Umbilical cord (tissue), 2 donors: ENCODE measurements around the gene ADH6. TPM values are rescaled to one million over a fixed set of nuclear protein-coding genes. Genes with fewer than 3 reads are reported as not detected.
"Not testable (repeated sequence)": the region's sequence is repeated elsewhere in the genome, so short reads cannot be mapped to it uniquely, and the experiment has no call there.

Source experiments
- DNase-seq: peaks from one replicate; pipeline ENCODE4 v3.0.0-alpha.2; 2015; ENCODE audit warnings: low spot score
- total RNA-seq: library from RNA; depleted of rRNA; stranded (reverse); fragments of >200 nt; gene quantifications from one replicate; pipeline ENCODE4 v1.2.3, GENCODE V29; 2014; ENCODE audit warnings: low replicate concordance; ENCODE audit not compliant: insufficient read depth

The ADH6 gene
- total RNA-seq = 16.4 TPM

DNA sequence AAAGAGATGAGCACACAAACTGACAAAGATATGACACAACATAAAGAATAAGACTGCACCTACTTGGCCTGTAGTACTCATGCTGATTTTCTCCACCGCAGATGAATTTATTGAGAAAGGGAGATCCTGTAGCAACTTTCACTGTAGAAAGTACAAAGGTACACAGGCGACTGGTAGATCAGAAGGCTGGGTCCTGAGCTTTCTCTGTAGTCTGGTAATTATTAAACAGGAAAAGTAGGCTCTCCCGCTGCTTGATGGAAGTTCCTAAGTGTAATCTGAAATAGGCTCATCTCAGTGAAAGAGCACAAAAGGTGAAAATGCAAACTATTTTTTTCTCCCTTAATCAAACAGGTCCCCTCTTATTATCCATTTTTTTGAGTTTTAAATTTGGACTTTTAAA lies at the start of gene ADH6:
ADH6 (minus strand) TSS at position 175 of the 400 bp plus-strand sequence; CDS start at position 81, 94 bp downstream.
- DNase-seq = no peak

DNA sequence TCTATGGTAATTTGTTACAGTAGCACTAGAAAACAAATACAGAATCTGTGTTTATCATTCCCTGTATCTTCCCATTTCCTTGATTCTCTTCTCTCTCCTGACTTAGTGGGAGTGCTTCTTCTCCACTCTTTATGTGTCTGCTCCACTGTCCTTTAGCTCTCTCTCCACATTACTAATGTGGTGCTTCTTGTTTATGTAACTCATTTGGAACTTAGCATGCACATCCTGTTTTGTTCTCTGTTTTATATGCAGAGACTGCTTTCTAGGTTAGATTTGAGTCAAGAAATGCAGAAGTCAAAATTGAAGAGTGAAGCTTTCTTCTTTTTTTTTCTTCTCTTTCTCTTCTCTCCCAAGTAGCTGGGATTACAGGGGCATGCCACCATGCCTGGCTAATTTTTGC lies 45.9 kb upstream of the ADH6 start:
- no peak for DNase-seq

DNA sequence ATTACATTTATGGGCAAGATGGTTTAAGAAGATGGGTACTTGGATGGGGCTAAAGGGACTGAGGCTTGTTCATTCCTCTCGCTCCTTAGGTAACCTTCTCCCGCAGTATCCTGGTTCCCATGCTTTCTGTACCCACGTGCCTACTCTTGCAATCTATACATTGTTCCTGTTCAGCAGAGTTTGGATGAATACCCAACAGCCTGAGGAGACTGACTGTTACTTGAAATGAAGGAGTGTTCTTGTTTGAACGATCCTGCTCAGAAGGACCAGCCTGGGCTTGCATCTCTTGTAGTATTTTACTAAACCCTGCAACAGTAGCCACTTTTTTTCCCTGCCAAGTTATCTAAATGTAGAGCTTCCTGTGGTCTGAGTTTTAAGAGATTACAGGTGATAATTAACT lies 33.7 kb upstream of the ADH6 start:
- no peak for DNase-seq

DNA sequence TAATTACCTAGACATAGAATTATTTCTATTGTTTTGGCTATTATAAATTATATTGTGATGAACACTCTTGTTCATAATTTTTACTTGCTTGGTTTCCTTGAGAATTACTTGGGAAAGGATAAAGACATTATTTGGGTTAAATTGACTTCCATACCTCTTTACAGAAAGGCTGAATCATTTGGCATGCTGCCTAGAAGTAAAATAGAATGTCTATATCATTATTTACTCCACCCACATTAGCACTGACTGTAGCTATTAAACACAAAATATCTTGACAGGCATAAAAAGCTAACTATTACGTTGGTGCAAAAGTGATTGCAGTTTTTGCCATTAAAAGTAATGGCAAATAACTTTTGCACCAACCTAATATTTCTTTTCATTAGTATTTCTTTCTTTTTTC lies 29.7 kb upstream of the ADH6 start:
- no peak for DNase-seq

DNA sequence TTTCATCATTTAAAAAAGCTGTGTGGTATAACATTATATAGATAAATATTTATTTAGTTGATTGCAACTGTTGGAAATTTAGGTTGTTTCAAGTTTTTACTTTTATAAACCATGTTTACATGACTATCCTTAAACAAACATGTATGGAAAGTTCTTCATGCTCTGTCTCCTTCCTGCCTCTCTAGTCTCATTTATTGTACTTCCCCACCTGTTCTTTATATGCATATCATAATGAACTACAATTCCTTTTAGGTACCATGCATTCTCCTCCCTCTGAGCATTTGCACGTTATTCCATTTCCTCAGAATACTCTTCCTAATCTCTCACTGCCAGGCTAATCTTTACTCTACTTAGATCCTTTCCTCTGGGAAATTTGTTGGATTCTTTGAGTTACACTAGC lies 16.9 kb upstream of the ADH6 start:
- no peak for DNase-seq

DNA sequence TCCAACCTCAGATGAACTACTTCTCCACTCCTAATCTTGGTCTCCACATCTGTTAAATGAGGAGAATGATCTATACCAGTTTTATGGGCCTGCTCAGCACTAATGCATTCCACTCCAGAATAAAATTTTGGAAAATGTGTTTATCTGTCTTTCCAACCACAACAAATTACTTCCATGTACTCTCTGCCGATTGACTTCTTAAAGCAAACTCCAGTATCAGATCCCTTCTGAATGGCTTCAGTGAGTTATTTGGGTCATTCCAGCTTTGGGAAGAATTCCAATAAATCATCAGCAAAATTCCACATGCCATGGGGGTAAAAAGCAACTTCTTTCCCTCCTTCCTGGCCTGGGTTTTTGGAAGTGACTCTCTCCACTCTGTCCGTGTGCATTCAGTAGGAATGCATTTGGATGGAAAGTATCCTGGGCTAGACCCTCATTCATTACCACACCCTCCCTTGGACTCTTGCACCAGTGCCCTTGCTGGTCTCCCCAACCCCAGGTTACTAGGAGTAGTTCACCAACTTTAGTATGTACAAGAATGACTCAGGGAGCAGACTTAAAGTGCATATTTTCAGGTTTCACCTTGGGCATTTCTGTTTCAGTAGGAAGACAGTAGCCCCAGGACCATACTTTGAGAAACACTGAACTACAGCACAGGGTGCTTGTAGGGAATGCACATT lies 15.4 kb upstream of the ADH6 start:
- DNase-seq = no peak

DNA sequence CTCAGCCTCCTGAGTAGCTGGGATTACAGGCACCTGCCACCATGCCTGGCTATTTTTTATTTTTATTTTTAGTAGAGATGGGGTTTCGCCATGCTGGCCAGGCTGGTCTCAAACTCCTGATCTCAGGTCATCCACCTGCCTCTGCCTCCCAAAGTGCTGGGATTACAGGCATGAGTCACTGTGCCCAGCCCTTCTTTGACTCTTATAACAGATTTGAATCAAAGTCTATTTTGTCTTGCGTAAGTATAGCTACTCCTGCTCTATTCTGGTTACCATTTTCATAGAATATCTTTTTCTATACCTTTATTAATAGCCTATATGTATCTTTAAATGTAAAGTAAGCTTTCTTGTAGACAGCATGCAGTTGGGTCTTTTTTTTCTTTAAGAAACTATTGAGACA lies 14.4 kb upstream of the ADH6 start:
- not testable (repeated sequence) for DNase-seq

DNA sequence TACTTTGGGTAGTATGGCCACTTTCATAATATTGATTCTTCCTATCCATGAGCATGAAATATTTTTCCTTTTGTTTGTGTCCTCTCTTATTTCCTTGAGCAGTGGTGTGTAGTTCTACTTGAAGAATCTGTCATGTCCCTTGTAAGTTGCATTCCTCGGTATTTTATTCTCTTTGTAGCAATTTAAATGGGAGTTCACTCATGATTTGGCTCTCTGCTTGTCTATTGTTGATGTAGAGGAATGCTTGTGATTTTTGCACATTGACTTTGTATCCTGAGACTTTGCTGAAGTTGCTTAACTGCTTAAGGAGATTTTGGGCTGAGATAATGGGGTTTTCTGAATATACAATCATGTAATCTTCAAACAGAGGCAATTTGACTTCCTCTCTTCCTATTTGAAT lies 9.7 kb upstream of the ADH6 start:
- not testable (repeated sequence) for DNase-seq

DNA sequence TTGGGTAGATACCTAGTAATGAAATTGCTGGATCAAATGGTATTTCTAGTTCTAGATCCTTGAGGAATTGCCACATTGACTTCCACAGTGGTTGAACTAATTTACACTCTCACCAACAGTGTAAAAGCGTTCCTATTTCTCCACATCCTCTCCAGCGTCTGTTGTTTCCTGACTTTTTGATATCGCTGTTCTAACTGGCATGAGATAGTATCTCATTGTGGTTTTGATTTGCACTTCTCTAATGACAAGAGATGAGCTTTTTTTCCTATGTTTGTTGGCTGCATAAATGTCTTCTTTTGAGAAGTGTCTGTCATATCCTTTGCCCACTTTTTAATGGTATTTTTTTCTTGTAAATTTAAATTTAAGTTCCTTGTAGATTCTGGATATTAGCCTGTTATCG lies 8.6 kb upstream of the ADH6 start:
- DNase-seq = not testable (repeated sequence)

DNA sequence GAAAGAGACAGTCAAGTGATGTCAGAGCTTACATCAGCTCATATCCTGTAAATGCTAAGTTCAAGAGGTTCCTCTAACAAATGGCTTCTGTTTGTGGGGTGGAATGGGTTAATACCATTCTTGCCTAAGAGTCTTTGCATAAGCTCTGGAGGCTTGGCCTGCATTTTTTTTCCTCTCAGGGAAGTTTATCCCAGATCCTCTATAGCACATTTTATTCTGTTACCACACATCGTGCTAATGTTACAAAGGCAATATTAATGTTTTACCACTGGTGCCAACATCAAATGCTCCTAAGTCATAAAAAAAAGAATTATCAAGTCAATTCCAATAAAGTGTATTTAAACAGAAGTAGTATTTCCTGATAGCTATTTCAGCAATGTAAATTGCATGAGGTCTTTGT lies 2.9 kb upstream of the ADH6 start:
- peak; percentile 14 for DNase-seq

DNA sequence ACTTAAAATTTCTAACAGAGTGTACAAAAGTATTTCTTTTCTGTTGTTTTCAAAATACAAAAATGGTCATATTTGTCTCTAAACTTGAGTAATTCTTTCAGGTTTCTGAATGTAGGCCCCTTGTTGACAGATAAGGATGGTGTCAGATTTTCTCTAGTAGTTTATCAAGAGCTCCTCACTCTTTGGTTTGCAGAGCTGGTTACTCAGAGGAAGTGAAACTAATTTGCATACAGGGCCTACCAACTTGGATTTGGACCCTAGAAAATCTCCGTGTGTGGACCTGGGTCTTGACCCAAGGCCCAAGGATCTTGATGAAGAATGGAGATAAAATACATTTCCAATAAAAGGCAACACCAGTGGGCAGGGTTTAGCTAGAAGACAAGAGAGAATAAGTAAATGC lies 433 bp upstream of the ADH6 start:
- no peak for DNase-seq

DNA sequence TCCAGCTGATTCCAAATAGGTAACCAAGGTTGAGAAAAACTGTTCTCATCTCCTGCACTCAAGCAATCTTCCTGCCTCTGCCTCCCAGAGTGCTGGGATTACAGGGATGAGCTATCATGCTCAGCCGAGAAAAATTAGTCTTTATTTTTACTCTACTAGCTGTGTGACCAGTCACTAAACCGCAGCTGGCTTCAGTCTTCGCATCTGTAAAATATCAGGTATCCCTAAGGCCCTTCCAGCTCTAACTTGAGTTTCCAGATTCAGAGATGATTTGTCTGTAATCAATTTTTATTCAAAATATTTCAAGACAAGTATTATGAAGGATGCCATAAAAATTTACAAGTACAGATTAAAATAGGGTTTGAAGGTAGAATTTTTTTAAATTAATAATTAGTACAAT lies 3.5 kb downstream of the ADH6 start:
- DNase-seq = no peak

DNA sequence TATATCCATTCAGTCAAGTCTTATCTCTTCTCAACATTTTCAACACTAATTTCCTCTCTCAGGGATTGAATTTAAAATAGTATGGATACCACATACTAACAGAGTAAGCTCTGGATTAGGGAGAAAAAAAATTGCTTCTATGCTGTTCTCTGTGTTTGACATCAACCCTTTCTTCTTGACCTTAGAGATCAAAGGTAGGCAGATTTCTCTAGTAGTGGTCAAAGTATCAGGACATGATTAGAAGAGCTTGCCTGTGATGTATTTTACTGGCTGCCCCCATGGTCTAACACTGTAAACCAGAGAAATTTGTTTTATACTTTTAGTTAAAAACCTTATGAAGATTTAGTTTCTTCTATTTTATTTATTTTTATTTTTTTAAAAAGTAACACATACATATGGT lies 8.3 kb downstream of the ADH6 start:
- DNase-seq = no peak

DNA sequence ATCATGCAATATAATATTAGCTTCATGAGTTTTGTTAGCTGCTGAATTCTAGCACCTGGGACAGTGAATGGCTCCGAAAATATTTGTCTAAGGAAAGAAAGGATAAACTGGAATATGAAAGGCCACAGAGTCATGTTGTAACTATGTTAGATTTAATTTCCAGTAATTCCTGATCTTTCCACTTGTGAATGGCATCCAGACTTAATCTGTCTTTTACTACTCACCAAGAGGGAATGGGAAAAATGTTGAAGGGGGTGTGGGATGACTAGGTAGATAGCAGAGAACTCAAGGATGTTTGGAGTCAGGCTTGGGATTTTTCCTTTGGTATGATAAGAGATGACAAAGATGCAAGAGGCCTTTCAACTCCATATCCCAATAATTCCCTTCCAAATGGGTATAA lies 9.4 kb downstream of the ADH6 start:
- DNase-seq = no peak

DNA sequence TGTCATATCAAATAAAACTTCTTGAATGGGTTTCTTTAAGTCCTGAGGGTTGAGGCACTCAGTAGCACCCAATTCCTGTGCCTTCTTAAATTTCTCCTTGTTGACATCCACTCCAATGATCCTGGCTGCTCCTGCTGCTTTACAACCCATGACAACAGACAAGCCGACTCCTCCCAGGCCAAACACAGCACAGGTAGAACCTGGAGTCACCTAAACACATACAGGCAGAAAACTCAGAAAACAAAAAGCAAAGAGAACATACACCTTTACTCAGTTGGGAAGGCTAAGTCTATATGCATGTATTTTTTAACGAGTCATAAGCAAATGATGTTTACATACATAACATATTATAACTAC lies 10.3 kb downstream of the ADH6 start:
- DNase-seq = no peak

DNA sequence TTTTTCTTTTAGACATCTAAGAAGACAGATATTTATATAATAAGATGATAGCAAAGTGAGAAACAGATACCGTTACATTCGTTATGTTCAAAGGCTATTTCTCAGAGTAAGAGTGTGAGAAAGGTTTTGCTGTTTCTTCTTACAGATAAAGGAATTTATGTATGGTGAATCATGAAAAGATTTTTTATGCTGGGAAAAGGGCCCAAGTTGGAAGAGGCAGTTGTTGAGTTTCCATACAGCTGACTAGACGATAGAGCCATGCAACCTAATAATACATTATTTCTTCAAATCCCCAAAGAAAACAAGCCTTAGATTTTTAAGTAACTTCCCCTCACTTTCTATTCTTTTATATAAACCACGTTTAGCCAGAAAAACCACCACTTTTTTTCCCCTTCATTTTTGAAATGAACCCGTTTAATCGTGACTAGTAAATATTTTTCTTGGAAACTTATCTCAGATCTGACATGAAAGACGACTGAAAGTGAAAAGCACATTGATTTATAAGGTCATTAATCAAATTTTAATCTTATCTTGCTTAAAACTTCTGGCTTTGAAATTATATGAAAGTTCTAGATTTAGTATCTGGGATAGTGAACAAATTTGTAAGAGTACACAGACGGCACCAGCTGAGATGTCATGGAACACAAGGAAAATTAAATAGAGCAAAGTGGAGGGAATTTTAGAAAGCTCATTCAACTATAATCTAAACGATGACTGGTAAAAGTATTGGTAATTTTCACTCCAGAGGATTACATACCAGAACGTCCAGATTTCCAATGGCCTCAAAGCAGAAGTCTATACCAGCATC lies 10.9 kb downstream of the ADH6 start:
- DNase-seq = peak; percentile 41

DNA sequence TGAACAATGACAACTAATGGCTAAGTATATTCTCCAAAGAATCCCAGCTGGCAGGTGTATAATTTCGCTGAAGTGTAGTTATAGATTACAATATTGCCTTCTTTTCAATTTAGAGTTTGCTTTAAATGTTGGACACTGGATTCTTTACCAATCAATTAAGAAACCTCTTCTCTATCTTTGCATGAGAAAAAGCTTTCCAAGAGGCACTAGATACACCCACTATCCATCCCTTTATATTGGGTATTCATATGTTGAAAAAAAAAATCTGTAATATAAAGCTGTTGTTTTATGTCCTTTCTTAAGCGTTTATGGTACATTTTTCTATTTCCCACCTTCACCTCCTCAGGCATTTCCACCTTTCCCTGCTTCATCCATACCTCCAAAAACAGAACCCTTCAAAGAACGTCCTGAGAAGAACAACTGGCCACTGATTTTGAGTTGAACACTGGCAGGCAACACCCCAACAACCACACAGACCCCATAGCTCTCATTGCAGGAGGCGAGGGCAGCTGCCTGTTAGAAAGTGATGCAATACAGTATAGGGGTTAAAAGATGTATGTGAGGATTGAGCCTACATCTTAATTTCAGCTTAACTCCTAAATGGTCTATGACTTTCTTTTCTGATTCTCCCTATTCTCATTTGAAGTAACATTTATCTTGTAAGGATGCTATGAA lies 11.8 kb downstream of the ADH6 start:
- DNase-seq = no peak

DNA sequence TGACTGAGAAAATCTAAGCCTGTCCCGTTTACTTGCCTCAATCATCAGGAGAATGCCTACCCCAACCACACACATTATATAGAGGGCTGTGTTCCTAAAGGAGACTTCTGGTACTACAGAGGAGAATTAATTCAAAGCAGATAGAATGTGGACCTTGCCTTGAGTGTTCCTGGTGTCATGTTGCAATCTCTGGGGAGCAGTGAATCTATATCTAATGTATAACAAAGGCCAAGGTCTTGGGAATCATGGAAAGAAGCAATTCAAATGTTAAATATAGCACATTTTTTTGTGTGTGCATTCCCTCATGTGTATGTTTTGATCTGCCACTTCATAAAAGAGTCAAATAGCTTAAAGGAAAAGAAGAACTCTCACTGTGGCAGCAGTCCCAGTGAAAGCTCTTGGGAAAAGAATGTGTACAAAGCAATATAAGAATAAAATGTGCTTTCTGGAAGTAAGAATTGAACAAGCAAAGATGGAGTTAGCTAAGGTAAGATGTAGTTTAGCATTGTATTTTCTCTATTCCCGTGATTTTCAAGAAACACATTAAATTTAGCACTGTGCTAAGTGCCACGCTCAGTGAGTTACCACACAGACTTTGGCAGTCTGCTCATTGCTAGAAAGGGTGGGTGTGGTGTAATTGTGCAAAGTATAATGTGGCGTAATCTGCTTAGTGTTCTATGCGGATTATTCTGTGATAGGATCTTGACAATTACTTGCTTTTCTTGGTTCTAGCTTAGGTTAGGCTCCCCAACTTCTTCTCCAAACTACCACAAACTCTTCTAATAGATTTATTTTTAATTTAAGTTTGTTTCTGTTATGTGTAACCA lies 13.7 kb downstream of the ADH6 start:
- peak; percentile 65 for DNase-seq

DNA sequence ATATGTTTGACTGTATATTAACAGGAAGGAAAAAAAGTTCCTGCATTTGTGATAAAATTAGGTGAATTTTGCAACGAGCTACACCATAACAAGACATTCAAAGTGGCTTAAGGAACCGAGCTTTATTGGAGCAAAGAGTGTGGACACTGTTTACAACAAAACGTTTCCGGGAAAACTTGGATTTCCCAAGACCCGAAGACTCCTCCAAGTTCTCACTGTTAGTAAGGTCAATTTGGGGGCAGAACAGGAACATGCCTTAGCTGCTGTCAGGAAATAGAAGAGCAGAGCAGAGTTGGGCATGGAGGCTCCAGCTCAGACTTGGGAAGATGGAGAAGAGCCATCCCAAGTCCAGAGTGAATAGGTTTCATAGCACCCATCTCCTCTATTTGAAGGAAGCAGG lies 16.5 kb downstream of the ADH6 start:
- DNase-seq = no peak

DNA sequence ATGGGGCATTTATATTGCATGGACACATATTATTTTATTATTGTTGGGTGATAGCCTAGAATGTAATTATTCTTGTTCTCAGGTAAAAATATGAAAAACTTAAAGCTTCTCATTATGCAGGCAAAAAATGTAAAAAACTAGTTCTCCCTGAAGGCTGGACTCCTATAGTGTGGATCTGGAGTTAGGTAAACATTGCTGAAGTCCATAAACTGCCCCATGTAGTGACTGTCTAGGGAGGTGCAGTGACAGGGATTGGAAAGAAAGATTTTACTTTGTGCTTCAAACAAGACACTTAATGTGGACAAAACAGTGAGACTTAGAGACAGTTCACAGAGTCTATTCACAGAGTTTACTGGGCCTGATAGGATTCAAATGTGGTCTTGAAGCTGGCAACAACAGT lies 17.0 kb downstream of the ADH6 start:
- no peak for DNase-seq

DNA sequence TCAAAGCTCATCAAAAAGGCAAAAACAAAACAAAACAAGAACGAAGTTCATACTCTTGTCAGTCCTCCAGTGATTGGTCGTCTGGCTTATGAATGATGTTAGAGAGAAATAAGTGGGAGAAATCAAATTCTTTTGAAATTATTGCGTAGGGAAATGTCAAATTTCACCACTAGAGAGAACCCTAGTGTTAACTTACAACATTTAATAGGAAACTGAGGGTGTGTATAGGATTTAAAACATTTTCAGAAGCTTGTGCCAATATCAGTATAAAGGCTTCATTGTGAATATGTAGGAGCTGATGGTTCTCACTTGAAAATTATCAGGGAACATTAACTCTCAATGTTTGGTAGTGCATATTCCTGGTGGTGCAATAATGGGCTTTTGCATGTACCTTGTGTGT lies 17.4 kb downstream of the ADH6 start:
- DNase-seq = no peak

DNA sequence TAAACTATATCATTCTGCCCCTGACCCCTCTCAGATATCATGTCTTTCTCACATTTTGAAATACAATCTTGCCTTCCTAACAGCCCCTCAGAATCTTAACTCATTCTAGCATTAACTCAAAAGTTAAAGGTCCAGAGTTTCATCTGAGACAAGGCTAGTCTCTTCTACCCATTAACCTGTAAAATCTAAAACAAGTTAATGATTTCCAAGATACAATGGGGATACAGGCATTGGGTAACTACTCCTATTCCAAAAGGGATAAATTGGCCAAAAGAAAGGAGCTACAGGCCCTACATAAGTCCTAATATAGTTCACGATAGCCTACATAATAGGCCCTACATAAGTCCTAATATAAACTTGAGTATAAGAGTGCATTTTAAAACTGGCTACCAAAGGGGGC lies 18.9 kb downstream of the ADH6 start:
- DNase-seq = no peak
